NCI-H510A (cell line): Measurements from ENCODE around the gene ZNF678.
"Not testable (repeated sequence)": the region's sequence is repeated elsewhere in the genome, so short reads cannot be mapped to it uniquely, and the experiment has no call there.

Experiments
- DNase-seq: peaks from one replicate; lab custom pipeline; 2025; lab: John Stamatoyannopoulos, UW

Gene ZNF678

DNA sequence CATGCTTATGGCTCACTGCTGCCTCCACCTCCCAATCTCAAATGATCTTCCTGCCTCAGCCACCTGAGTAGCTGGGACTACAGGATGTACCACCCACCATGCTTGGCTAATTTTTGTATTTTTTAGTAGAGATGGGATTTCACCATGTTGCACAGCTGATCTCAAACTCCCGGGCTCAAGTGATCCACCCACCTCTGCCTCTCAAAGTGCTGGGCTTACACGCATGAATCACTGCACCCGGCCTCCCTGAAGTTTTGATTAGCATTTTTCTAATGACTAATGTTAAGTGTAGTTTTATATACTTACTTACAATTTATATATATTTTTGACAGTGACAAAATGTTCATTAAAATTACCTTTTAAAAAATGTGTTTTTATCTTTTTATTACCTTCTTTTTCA lies 41.1 kb downstream of the ZNF678 start:
- no peak for DNase-seq

DNA sequence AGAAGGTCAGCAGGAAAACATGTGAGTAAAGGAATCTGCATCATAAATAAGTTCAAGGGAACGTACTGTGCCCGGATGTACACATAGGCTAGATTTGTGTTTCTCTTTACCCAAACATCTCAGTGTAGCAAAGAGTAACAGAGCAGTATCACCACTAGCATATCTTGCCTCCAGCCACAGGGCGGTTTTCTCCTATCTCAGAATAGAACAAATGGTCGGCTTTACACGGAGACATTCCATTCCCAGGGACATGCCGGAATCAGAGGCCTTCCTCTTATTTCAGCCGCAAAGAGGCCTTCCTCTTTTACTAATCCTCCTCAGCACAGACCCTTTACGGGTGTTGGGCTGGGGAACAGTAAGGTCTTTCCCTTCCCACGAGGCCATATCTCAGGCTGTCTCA lies 42.9 kb downstream of the ZNF678 start:
- not testable (repeated sequence) for DNase-seq

DNA sequence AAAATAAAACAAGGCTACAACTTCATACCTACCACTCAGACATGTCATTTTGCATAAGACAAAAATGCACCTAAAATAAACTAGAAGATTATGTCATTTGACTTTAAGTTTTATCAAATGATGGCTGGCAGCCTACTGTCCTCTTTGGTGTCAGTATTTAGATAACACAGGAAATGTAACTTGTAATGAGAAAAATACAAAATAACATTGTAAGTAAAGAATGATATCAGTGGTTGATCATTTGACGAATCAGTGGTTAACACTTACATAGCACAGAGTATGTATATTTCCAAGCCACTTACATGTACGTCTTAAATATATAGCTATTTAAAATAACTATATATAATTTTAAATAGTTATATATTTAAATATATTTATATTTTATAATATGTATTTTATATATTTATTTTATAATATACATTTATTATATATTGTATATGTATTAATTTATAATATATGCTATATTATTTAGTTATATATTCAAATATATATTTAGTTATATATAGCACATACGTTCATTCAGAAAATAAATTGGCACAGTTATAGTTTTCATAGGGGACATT lies 44.1 kb downstream of the ZNF678 start:
- no peak for DNase-seq

DNA sequence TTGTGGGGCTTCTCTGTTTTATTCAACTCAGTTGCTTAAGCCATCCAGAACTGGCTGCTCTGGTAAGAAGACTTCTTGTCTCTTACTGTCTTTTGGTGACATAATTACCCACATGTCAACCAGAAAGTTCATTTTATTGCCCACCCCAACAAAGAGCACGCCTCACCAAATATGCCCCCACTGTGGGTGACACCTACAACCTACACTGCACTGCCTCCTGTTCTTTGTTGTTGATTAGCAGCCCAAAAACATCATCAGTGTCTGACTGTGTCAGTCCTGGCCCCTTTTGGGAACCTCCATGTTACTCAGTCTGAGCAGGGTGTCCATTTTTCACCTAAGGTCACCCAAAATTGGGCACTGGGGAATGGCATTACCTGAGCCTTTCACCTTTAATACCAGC lies 49.3 kb downstream of the ZNF678 start:
- DNase-seq = no peak

DNA sequence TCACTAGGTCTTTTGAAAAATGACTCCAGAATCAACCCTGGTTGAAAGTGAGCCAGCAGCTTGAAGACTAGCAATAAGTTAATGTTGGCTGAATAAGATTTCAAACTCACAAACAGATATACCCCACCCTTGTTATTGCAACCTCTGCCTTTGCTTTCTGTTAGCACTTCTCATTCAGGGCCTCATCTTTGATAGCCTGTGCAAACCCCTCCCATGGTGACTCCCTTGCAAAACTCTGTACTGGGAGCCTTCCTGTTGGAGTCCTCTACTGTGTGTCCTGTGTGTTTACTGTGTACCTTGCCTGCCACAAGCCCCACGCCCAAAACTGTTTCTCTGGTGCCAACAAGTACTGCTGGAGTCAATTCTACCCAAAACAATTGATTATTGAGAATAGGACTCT lies 50.2 kb downstream of the ZNF678 start:
- no peak for DNase-seq

DNA sequence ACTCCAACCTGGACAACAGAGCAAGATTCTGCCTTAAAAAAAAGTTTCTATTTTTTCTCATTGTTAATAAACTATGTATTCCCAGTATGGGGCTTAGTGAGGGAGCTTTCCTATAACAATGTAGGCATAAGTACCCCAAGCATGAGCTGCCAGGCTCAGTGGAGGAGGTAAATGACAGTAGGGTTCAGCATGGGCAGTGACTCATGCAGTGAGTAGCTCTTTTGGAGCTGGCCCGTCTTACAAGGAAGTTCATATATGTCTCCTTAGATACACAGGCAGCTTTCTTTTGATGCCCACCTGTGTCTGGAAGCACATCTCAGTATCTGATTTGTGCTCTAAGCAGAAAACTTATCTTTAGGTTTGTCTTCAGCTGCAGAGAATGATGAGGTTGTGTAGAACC lies 57.9 kb downstream of the ZNF678 start:
- no peak for DNase-seq

DNA sequence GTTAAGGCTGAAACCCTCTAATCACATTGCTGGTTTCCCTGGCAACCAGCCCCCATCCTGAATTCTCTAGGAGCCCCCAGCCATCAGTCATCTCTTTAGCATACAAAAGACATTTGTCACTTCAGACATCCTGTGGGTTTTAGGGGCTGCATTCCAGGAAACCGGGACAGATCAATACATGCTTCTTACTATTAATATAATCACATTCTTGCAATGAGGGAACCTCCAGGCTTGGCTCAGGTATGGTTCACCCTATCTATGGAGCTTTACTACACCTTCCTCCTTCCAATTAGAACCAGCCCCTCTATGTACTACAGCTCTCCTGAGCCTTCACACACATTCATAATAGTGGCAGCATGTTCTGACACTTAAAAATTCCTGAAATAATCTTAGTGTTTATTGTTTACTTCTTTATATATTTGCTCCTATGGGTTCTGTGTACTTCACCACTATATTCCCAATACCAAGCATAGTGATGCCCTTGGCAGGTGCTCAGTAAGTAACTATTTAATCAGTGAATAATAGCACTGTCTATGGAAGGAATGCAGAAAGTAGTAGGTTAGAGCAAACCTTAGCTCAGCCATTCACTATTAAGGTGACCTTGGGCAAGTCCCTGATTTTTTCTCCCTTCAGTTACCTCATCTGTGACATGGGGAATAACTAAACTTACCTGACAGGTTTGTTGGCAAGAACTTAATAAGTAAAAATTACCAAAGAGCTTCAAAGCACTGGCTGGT lies 59.6 kb downstream of the ZNF678 start:
- no peak for DNase-seq

DNA sequence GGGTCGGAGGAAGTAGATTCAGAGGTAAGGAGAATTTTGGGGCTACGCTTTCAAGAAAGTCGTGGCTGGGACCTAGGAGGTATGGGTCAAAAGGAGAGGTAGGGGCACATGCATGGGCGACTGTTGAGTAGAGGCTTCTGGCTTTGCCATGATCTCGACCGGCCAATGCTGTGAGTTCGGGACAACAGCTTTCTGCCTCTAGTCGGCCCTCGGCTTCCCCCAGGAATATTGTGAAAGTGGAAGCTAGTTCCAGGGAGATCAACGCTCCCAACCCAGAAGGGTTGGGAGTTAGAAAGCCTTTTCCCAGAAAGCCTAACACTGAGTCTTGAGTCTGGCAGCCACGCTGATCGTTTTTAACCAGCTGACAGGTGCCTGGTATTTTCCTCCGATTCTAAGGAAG lies 69.0 kb downstream of the ZNF678 start:
- DNase-seq = no peak

DNA sequence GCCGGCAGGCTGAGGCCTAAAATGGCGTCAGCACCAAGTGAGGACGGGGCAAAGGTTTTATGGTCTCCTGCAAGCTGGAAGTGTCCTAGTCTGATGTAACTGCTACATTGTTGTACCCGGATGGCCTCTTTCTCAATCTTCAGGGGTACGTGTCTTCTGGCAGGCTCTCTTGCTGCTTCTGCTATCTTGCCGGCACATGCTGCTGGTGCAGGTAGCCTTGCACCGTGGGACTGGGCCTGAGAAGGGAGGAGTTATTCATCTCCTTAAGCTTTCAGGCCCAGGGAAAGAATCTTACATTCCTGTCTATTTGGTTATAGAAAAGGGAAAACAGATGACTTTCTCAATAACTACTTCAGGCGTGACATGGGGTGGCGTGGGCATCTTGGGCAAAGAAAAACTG lies 72.2 kb downstream of the ZNF678 start:
- DNase-seq = no peak

DNA sequence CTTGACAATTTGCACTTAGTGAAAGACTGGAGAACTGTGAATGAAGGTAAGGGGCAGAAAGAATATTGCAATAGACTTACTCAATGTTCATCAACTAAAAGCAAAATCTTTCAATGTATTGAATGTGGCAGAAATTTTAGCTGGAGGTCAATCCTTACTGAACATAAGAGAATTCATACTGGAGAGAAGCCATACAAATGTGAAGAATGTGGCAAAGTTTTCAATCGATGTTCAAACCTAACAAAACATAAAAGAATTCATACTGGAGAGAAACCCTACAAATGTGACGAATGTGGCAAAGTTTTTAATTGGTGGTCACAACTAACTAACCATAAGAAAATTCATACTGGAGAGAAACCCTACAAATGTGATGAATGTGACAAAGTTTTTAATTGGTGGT lies 91.1 kb downstream of the ZNF678 start:
- no peak for DNase-seq

DNA sequence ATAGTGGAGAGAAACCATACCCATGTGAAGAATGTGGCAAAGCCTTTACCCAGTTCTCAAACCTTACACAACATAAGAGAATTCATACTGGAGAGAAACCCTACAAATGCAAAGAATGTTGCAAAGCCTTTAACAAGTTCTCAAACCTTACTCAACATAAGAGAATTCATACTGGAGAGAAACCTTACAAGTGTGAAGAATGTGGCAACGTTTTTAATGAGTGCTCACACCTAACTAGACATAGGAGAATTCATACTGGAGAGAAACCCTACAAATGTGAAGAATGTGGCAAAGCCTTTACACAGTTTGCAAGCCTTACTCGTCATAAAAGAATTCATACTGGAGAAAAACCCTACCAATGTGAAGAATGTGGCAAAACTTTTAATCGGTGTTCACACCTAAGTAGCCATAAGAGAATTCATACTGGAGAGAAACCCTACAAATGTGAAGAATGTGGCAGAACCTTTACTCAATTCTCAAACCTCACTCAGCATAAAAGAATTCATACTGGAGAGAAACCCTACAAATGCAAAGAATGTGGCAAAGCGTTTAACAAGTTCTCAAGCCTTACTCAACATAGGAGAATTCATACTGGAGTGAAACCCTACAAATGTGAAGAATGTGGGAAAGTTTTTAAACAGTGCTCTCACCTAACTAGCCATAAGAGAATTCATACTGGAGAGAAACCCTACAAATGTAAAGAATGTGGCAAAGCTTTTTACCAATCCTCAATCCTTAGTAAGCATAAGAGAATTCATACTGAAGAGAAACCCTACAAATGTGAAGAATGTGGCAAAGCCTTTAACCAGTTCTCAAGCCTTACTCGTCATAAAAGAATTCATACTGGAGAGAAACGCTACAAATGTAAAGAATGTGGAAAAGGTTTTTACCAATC lies 91.7 kb downstream of the ZNF678 start:
- no peak for DNase-seq

DNA sequence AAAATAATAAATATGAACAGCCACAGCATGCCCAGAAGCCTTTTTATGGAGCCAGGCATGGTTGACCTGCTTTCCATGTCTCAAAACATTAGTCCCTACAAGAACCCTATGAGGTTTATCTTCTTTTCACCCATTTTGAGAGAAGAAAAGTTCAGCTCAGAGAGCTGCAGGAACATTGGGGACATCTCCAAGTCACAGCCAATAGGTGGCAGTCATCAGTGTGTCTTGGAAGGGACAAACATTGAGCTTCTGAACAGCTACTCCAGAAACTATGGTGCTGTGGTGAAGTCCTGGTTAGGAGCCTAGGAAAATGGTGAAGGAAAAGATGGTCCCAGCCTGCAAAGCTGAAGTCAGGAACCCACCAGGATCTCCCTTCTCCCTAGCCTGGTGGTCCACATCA lies 98.1 kb downstream of the ZNF678 start:
- DNase-seq = no peak

DNA sequence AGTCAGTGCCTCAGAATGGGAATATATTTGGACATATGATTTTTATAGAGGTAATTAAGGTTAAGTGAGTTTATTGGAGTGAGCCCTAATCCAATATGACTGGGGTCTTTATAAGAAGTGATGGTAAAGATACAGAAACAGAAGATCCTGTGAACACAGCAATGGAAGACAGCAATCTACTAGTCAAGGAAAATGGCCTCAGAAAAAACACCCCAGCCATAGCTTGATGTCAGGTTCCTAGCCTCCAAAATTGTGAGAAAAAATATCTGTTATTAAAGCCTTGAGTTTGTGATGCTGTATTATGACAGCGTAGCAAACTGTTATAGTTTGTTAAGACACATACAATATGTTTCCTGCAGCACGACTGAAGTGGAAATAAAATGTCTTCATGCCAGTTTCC lies 99.6 kb downstream of the ZNF678 start:
- DNase-seq = no peak

DNA sequence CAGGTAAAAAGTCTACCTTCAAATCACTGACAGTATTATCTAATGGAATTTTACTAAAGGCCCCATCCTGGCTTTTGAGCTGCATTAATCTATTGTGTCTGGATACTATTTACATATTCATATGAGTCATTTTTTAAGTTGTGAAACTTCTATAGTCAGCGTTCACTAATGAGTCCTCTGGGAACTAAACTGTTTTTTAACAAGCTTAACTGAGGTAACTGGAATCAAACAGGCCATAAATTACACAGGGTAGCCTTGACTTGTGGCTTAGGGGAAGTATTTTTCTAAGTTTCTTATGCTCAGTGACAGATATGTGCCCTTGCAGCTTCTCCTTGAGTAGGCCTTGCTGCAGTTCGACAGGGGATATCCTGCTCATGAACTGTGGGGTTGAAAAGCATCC lies 102.9 kb downstream of the ZNF678 start:
- DNase-seq = no peak

DNA sequence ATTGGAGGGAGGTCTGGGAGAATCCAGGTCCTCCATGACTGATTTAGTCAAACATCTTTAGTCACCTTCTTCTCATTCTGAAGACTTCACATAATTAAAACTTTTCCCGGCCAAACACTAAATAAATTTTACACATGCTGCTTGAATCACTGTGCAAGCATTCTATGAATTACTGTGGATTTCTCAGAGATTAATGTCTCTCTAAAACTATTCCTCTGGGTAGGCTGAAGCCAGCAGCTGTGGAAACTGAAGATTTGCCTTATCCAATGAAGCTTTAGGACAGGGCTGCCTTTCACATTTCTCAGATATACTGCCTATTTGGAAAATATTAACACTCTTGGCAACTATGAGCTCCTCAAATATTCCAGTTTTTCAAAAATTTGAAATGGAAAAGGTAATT lies 110.1 kb downstream of the ZNF678 start:
- DNase-seq = no peak

DNA sequence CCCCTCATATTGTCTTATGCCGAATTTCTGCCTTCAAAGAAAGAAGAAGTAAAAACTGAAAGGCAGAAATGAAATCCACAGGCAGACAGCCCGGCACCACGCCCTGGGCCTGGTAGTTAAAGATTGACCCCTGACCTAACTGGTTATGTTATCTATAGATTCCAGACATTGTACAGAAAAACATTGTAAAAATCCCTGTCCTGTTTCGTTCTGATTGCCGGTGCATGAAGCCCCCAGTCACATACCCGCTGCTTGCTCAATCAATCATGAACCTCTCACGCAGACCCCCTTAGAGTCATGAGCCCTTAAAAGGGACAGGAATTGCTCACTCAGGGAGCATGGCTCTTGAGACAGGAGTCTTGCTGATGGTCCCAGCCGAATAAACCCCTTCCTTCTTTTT lies 122.5 kb downstream of the ZNF678 start:
- no peak for DNase-seq

DNA sequence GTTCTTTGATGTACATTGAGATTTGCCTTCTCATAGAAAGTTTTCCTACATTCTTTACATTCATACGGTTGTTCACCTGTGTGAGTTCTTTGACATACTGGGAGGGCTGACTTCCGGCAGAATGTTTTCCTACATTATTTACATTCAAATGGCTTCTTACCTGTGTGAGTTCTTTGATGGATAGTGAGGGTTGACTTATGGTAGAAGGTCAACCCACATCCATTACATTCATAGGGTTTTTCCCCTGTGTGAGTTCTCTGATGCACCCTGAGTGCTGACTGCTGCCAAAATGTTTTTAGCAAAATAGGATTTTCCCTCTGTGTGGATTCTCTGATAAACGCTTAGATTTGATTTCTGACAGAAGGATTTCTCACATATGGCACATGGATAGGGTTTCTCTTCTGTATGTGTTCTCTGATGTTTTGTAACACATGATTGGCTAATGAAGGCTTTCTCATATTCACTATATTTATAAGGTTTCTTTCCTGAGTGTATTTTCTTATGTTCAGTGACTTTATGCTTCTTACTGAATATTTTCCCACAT lies 134.0 kb downstream of the ZNF678 start:
- no peak for DNase-seq

DNA sequence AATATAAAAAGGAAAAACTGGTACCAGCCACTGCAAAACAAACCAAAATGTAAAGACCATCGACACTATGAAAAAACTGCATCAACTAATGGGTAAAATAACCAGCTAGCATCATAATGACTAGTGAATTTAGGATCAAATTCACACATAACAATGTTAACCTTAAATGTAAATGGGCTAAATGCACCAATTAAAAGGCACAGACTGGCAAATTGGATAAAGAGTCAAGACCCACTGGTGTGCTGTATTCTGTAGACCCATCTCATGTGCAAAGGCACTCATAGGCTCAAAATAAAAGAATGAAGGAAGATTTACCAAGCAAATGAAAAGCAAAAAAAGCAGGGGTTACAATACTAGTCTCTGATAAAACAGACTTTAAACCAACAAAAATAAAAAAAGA lies 138.3 kb downstream of the ZNF678 start:
- DNase-seq = not testable (repeated sequence)

DNA sequence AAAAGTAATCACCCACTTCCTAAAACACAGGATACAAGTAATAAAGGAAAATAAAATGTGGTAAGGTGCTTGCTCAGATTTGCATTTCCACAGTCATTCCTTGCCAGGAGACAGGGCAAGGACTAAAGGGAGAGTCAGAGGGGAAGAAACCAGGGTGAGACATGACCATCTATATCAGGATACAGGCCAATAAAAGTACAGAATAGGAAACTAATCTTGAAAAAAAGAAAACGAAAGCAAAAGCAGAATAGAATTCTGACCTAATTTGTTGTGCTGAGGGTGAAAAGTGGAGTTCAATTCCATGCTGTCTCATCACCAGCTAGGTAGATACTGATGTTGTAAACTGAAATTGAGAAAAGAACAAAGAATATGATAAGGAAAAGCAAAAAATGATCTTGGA lies 144.5 kb downstream of the ZNF678 start:
- no peak for DNase-seq

DNA sequence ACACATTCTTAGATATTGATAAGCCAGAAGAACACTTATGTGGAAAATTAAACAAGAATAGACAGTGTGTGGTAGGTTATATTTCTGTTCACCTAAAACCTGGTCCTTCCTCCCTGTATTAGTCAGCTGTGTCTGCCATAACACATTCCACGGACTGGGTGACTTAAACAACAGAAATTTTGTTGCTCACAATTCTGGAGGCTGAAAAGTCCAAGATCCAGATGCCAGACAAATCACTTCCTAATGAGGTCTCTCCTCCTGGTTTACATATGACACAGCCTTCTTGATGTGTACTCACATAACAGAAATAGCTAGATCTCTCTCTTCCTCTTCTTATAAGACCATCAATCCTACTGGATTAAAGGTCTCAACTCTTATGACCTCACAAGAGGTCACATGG lies 146.1 kb downstream of the ZNF678 start:
- DNase-seq = no peak

DNA sequence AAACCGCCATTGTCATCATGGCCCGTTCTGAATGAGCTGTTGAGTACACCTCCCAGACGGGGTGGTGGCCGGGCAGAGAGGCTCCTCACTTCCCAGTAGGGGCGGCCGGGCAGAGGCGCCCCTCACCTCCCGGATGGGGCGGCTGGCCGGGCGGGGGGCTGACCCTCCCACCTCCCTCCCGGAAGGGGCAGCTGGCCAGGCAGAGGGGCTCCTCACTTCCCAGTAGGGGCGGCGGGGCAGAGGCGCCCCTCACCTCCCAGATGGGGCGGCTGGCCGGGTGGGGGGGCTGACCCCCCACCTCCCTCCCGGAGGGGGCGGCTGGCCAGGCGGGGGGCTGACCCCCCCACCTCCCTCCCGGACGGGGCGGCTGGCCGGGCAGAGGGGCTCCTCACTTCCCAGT lies 147.1 kb downstream of the ZNF678 start:
- not testable (repeated sequence) for DNase-seq

DNA sequence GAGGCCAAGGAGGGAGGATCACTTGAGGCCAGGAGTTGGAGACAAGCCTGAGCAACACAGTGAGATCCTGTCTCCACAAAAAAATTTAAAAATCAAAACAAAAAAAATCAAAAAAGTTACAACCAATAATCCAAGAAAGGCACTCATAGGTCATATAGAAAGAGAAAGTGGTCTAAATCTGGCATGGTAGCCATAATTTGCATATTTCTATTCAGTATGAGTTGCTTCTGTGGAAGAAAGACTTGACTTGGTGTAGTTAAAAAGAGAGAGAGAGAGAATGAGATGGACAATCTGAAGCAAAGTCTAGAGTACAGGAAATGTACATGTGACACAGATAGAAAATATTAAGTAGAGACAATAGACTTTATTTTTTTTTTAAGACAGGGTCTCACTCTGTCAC lies 149.3 kb downstream of the ZNF678 start:
- DNase-seq = no peak

DNA sequence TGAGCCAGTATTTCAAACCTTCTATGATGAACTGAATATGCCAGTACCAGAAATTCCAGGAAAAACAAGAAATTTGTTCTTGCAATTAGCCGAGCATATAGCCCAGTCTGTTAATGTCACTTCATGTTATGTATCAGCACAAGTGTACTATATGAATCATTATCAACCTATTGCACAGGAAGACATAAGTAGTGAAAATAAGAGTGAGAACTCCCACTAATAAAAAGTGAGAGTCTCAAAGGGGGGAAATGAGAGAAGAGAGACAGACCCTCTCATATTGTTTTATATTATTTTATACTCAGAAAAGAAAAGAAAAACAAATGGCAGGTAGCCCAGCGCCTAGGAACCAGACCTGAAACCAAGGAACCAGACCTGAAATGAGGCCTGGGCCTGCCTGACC lies 155.6 kb downstream of the ZNF678 start:
- no peak for DNase-seq
